Measurements from ENCODE around the gene GJB5.

The GJB5 gene

GRCh38 chr1:34779962-34780361 lies 25.1 kb downstream of the GJB5 start:
- no peaks in the 10 kb centered on the region for H3K9me2 ChIP-seq (replicated peaks; ENCODE audit: insufficient read depth, low read length)
- no peak overlapping the region for H2AFZ ChIP-seq (ENCODE audit: low read depth, low read length, severe bottlenecking)
- H3K9ac ChIP-seq (ENCODE audit: low read length) = no peak overlapping the region
- TF ChIP-seq CTCF (IDR thresholded peaks at IDR 0.05; ENCODE audit: insufficient read depth, low read length, poor library complexity, severe bottlenecking) = no peak
- TF ChIP-seq EZH2phosphoT487 (conservative IDR thresholded peaks at IDR 0.05; ENCODE audit: low read length) = no peak
- no peaks in the 10 kb centered on the region for H3K79me2 ChIP-seq (ENCODE audit: insufficient read depth, low read length)
- H3K27ac ChIP-seq (ENCODE audit: low read depth, low read length) = no peak overlapping the region
- H3K4me3 ChIP-seq (ENCODE audit: insufficient read depth, low read length, poor library complexity, severe bottlenecking) = no peak overlapping the region
- no peaks in the 10 kb centered on the region; the same call in 1 of the 2 replicates for H4K20me1 ChIP-seq (ENCODE audit: low read depth, low read length)
- no peaks in the 10 kb centered on the region for H3K27me3 ChIP-seq (ENCODE audit: low read length)
- H3F3A ChIP-seq (ENCODE audit: insufficient read depth) = no peaks in the 10 kb centered on the region
- no peaks in the 10 kb centered on the region for H3K36me3 ChIP-seq (ENCODE audit: low read length)
- H3K4me2 ChIP-seq (ENCODE audit: low read depth, low read length, poor library complexity, severe bottlenecking) = no peak overlapping the region
- no peaks in the 10 kb centered on the region for H3K9me3 ChIP-seq (ENCODE audit: insufficient read depth, low read length)

- TF ChIP-seq CTCF (IDR thresholded peaks at IDR 0.05; ENCODE audit: insufficient read depth, low read length, poor library complexity, severe bottlenecking) (no peak), EZH2phosphoT487 (conservative IDR thresholded peaks at IDR 0.05; ENCODE audit: low read length) (no peak)
- H3F3A ChIP-seq (ENCODE audit: insufficient read depth) = no peaks in the 10 kb centered on the region
- no peaks in the 10 kb centered on the region for H3K36me3 ChIP-seq (ENCODE audit: low read length)
- H3K4me3 ChIP-seq (ENCODE audit: insufficient read depth, low read length, poor library complexity, severe bottlenecking) = no peak overlapping the region
- no peaks in the 10 kb centered on the region for H3K27me3 ChIP-seq (ENCODE audit: low read length)
- no peaks in the 10 kb centered on the region for H3K9me3 ChIP-seq (ENCODE audit: insufficient read depth, low read length)
- no peak overlapping the region for H2AFZ ChIP-seq (ENCODE audit: low read depth, low read length, severe bottlenecking)
- H3K79me2 ChIP-seq (ENCODE audit: insufficient read depth, low read length) = no peaks in the 10 kb centered on the region
- H4K20me1 ChIP-seq (ENCODE audit: low read depth, low read length) = no peaks in the 10 kb centered on the region; the same call in 1 of the 2 replicates
- no peak overlapping the region for H3K9ac ChIP-seq (ENCODE audit: low read length)
- no peak overlapping the region for H3K4me2 ChIP-seq (ENCODE audit: low read depth, low read length, poor library complexity, severe bottlenecking)
- H3K9me2 ChIP-seq (replicated peaks; ENCODE audit: insufficient read depth, low read length) = no peaks in the 10 kb centered on the region
- no peak overlapping the region for H3K27ac ChIP-seq (ENCODE audit: low read depth, low read length)
These were observed 25.7 kb downstream of the GJB5 start for GRCh38 chr1:34780528-34780927.

- Histone ChIP-seq H3K36me3 (ENCODE audit: low read length) (no peaks in the 10 kb centered on the region), H3F3A (ENCODE audit: insufficient read depth) (no peaks in the 10 kb centered on the region), H3K27me3 (ENCODE audit: low read length) (no peaks in the 10 kb centered on the region), H3K9me2 (replicated peaks; ENCODE audit: insufficient read depth, low read length) (no peaks in the 10 kb centered on the region), H3K79me2 (ENCODE audit: insufficient read depth, low read length) (no peaks in the 10 kb centered on the region), H3K27ac (ENCODE audit: low read depth, low read length) (no peak within 1 kb of the TSS), H2AFZ (ENCODE audit: low read depth, low read length, severe bottlenecking) (no peak within 1 kb of the TSS), H3K9me3 (ENCODE audit: insufficient read depth, low read length) (no peaks in the 10 kb centered on the region), H4K20me1 (ENCODE audit: low read depth, low read length) (no peaks in the 10 kb centered on the region; the same call in 1 of the 2 replicates), H3K4me3 (ENCODE audit: insufficient read depth, low read length, poor library complexity, severe bottlenecking) (no peak within 1 kb of the TSS), H3K4me2 (ENCODE audit: low read depth, low read length, poor library complexity, severe bottlenecking) (no peak within 1 kb of the TSS), H3K9ac (ENCODE audit: low read length) (no peak within 1 kb of the TSS)
- TF ChIP-seq CTCF (IDR thresholded peaks at IDR 0.05; ENCODE audit: insufficient read depth, low read length, poor library complexity, severe bottlenecking) = no peak
- no peak for TF ChIP-seq EZH2phosphoT487 (conservative IDR thresholded peaks at IDR 0.05; ENCODE audit: low read length)
These were observed 26.4 kb downstream of the GJB5 start, which contains the start of gene GJB3 for GRCh38 chr1:34781071-34781843. TSS of gene GJB3 (plus strand) at chr1:34781214. CDS start at chr1:34784763, 3,549 bp downstream.
